Measurements from ENCODE around the gene FGF22.

Gene FGF22

GRCh38 chr19:690203-690602 lies 50.5 kb downstream of the FGF22 start:
- Histone ChIP-seq H3K9ac (ENCODE audit: low read depth, low read length) (no peak overlapping the region), H3K27me3 (ENCODE audit: insufficient read depth, low read length, poor library complexity) (no peaks in the 10 kb centered on the region), H4K20me1 (ENCODE audit: insufficient read depth, low read length) (no peaks in the 10 kb centered on the region), H3K9me3 (ENCODE audit: insufficient read depth, low read length, severe bottlenecking) (no peaks in the 10 kb centered on the region), H3K36me3 (ENCODE audit: insufficient read depth, low read length) (no peaks in the 10 kb centered on the region), H3K4me3 (ENCODE audit: low read depth in 1 of 2, low read length in 2 of 2) (no peak overlapping the region), H3K4me1 (ENCODE audit: insufficient read depth, low read length) (no peaks in the 10 kb centered on the region), H3K4me2 (ENCODE audit: insufficient read depth, low read length) (no peak overlapping the region), H3K79me2 (ENCODE audit: insufficient read depth, low read length) (no peaks in the 10 kb centered on the region), H2AFZ (ENCODE audit: low read depth, low read length) (no peak overlapping the region), H3K27ac (ENCODE audit: low read length) (no peak overlapping the region)
- DNase-seq (no peak), ATAC-seq (ENCODE audit: insufficient read depth, low read depth) (no peak)
- no peak for TF ChIP-seq EZH2 (IDR thresholded peaks at IDR 0.05; ENCODE audit: borderline replicate concordance, low read depth, low read length, severe bottlenecking)
- TF ChIP-seq, protein P1, sequence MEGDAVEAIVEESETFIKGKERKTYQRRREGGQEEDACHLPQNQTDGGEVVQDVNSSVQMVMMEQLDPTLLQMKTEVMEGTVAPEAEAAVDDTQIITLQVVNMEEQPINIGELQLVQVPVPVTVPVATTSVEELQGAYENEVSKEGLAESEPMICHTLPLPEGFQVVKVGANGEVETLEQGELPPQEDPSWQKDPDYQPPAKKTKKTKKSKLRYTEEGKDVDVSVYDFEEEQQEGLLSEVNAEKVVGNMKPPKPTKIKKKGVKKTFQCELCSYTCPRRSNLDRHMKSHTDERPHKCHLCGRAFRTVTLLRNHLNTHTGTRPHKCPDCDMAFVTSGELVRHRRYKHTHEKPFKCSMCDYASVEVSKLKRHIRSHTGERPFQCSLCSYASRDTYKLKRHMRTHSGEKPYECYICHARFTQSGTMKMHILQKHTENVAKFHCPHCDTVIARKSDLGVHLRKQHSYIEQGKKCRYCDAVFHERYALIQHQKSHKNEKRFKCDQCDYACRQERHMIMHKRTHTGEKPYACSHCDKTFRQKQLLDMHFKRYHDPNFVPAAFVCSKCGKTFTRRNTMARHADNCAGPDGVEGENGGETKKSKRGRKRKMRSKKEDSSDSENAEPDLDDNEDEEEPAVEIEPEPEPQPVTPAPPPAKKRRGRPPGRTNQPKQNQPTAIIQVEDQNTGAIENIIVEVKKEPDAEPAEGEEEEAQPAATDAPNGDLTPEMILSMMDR (IDR thresholded peaks at IDR 0.05; ENCODE audit: borderline replicate concordance, extremely low read depth, low read length, poor library complexity, severe bottlenecking) = no peak
